HG02884 (cell line): ENCODE data around the gene MACROD1.

Source experiments
- ATAC-seq: cut with Tn5 transposase; IDR thresholded peaks from one replicate; pipeline ENCODE4 v1.9.1; 2021; ENCODE audit warnings: mild to moderate bottlenecking, moderate library complexity; ENCODE audit not compliant: unreplicated experiment

MACROD1 gene

DNA sequence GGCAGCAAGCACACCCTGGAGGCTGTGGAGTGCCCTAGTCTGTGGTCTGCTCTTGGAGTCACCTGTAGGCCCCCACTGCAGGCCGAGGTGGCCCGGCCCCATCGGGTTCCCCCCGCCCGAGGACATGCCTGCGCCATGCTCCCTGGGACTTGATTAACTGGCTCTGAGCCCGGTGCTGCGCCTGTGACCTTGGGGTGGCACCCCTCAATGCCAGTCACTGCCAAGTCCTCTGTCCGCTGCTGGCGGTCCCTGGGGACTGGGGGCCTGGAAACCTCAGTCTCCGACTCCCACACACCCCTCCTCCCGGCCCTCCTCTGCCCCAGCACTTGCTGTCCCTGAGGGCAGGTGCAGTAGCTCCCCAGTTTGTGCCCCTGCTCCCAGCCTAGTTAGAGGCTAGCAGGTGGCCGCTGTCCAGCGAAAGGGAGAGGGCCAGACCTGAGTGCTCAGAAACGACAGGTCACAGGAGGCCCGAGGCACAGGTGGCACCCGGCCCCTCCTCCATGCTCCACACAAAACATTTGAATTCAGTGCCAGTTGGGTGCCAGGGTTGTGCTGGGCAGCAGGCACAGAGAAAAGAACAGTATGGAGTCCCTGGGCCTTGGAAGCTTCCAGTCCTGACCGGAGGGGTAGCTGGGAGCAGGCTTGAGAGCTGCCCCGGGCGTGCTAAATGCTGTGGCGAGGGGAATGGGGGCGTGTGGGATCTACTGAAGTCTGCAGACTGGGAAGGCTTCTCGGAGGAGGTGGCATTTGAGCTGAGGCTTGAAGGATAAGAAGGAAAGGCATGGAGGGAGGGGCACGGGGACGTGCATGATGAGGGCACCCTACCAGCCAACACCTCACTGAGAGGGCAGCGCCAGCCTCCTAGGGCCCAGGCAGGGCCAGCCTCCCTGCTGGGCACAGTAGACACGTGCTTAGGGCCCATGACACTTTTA lies 146.5 kb downstream of the MACROD1 start:
- no peak for ATAC-seq

DNA sequence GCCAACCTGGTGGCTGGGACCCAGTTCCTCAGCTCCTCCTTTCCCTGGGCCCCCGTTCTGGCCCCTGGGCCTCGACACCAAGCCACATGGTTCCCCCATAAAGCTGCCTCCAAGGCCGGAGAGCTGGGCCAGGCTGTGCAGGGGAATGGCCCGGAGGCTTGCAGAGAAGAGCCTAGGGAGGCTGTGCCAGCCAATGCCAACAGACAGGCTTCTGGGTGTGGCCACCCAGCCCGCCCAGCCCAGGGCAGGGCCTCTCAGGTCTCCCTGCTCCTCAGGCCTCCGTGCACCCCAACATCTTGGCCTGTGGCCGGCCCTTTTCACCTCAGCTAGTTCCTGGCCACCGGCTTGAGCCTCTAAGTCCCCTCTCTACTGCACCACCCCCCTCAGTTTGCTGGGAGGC lies 147.6 kb downstream of the MACROD1 start:
- no peak for ATAC-seq

DNA sequence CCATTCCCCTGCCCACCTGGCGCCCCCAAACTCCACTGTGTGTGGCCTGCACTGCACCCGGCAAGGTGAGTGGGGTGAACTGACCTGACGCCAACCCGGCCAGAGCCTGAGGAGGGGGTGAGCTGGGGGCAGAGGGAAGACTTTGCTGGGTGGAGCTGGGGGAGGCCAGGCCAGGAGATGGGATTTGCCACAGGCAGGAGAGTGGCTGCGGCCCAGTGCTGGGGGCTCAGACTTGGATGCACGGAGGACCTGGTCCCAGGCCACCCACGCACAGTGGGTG lies 148.0 kb downstream of the MACROD1 start:
- ATAC-seq: no peak

DNA sequence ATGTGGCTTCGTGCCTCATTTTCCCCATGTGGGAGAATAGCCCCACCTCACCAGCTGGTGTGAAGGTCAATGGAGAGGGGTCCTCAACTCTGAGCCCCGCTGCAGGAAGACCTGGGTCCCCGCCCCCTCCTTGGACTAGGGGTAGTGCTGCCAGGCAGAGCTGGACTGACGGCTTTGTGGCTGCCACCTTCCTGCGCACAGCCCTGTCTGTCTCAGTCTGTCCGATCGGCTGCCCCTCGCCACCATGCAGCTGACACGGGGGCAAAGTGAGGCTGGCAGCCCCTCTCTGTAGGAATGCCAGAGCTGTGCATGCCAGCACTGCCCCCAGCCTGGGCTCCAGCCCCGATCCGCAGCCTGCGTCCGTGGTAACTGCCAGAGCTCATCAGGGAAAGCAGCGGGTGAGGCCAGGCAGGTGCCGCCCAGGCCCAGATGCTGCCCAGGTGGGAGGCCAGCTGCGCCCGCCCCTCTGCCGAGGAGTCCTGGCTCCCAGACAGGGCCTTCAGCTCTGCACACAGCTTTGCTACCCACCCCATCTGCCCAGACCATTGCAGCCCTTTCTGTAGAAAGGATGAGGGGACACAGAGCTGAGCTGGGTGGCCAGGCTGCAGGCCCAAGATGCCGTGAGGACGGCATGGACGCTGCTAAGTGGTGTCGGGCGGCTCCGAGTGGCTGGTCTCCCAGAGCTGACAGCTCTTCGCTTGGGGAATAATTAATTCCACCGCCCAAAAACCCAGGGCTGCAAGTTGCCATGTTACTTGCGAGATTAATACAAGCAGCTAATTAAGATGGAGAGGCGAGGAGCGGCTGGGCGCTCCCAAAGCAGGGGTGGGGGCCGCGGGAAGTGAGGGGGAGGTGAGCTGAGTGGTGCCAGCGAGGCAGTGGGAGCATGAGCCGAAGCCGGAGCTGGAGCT lies 149.7 kb downstream of the MACROD1 start:
- ATAC-seq: no peak

DNA sequence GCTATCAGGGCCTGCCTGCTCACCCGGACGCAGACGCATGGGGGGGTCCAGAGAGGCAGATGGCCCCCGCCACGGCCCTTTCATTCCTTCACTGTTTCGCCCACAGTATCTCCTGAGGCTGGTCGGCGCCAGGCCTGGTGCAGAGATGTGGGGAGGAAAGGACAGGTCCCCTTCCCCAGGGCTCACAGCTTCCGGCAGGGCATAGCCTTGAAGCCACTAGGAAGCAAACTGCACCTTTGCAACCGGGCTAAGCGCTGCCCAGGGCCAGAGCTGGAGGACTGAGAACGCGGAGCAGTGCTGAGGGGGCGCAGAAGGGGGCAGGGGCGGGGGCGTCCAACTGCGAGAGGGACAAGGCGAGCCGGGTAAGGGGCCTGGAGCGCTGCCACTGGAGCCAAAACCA lies 150.4 kb downstream of the MACROD1 start:
- ATAC-seq: no peak

DNA sequence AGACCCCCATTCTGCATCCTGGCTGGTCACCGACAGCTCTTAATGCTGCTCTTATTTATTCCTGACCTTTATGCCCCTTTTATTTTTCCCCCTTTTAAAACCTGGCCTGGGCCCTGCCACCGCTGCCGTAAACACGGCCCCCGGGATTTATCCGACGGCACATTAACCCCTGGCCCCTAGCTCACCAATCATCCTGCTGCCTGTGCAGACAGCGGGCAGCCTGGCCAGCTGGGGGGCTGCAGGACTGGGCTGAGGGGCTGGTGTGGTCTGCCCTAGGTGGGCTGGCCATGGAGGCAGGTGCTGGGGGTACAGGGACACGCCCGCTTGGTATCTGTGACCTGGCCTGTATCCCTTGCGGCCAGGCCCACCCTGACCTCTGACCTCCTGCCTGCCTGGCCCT lies 151.6 kb downstream of the MACROD1 start:
- ATAC-seq: no peak

DNA sequence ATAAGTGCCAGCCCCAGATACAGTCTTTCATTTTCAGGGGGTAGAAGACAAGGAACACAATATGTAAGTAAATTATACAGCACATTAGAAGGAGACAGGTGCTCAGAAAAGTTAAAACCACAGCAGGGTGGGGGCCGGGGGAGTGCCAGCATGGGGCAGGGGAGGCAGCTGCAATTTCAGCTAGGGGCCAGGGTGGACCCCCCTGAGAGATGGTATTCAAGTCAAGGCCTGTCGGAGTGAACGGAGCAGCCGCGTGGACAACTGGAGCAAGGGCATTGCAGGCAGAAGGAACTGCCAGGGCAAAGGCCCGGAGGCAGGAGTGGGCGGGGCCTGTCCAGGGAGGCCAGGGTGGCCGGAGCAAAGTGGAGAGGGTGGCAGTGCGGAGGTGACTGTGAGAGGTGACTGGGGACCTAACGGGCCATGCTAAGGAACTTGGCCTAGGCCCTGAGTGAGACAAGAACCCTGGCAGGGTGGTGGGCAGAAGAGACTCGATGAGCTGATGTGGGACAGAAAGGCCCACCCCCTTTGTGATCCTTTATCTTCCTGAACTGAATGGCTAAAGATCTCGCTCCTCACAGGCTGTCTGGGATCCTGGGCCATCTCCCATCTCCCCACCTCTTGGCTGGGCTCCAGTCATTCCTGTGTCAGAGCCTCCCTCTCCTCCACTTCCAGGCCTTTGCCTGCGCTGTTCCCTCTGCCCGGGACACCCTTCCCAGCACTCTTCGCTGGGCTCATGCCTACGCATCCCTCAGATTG lies 152.6 kb downstream of the MACROD1 start:
- no peak for ATAC-seq

DNA sequence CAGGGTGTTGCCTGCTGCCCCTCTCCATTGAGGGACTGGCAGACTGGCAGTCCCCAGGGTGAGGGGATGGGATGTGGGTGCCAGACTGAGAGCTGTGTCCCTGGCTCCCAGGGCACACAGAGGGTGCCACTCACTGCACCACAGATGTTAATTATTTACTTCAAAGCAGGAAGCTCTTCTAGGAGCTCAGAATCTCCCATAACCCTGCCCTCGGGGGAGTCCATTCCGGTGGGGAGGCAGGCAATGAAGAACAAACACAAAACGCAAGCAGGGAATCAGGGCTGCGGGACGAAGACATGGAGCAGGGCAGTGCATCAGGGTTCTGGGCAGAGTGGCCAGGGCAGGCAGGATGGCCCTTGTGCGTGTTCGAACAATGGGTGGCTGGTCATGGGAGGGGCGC lies 154.5 kb downstream of the MACROD1 start:
- no peak for ATAC-seq

DNA sequence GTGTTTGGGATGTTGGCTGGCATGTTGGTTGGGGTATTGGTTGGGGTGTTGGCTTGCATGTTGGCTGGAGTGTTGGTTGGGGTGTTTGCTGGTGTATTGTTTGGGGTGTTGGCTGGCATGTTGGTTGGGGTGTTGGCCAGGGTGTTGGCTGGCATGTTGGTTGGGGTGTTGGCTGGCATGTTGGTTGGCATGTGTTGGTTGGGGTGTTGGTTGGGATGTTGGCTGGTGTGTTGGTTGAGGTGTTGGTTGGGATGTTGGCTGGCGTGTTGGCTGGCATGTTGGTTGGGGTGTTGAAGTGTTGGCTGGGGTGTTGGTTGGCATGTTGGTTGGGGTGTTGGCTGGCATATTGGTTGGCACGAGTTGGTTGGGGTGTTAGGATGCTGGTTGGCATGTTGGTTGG lies 155.1 kb downstream of the MACROD1 start:
- no peak for ATAC-seq

DNA sequence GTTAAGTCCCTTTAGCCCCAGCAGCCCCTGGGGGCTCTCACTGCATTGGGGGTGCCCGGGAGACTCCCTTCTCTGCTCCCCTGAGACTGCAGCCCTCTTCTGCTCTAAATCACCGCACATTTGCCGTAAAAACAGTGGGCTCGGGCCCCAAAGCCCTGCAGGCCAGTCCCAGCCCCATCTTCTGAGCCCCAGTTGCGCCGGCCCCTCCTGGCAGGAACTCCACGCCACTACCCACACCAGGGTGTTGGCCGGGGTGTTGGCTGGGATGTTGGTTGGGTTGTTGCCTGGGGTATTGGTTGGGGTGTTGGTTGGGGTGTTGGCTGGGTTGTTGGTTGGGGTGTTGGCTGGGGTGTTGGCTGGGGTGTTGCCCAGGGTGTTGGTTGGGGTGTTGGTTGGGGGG lies 156.2 kb downstream of the MACROD1 start:
- ATAC-seq: no peak

DNA sequence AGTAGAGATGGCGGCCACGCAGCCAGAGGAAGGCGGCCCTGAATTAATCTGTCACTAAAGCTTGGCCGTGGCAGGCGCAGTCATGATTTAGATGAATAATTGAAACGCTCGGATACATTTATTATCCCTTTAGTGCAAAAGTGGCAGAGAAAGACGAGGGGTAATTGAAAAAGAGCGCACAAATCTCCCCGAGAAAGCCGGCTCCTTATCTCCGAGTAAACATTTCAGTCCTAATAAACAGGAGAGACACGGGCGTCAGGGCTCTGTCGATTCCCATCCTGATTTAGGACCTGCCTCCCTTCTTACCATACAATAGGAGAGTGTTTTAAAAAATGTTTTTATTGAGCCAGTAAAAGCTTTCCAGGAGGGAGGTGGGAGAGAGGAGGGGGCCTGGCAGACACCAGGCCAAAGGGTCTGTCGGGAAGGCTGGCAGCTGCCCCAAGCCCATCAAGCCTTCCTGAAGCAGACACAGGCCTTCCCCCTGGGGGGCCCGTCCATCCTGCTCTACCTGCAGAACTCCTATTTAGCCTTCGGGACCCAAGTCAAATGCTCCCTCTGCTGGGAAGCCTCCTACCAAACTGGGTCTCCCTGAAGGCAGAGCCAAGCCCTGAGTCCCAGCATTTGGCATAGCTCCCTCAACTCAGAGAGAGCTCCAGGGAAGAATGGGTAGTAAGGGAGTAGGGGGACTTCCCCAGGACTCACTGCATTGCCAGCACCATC lies 156.8 kb downstream of the MACROD1 start:
- ATAC-seq: no peak

DNA sequence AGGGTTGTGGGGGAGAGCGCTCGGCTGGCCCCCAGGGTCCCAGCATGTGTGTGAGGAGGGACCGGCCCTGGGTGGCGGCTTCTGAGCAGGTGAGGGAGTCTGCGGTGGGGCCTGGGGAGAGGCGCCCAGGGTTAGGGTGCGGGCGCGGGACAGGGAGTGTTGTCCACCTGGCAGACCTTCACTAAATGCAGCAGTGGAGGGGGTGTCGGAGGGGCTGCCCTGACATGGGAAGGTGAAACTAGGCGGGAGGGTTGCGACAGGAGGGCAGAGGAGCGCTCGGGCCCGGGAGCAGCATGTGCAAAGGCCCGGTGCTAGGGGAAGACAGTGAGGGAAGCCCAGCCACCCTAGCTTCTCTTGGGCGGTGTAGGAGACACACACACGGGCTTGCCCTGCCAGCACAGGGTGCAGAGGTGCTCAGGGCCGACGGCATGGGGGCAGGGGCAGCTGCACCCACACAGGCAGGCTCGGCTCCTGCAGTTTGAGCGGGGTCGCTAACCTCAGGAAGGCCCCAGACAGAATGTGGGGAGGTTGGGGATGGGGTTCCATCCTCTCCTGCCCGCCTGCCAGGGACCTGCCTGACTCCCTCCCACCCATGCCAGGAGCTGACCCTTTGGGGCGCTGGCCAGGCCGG lies 157.5 kb downstream of the MACROD1 start:
- no peak for ATAC-seq

DNA sequence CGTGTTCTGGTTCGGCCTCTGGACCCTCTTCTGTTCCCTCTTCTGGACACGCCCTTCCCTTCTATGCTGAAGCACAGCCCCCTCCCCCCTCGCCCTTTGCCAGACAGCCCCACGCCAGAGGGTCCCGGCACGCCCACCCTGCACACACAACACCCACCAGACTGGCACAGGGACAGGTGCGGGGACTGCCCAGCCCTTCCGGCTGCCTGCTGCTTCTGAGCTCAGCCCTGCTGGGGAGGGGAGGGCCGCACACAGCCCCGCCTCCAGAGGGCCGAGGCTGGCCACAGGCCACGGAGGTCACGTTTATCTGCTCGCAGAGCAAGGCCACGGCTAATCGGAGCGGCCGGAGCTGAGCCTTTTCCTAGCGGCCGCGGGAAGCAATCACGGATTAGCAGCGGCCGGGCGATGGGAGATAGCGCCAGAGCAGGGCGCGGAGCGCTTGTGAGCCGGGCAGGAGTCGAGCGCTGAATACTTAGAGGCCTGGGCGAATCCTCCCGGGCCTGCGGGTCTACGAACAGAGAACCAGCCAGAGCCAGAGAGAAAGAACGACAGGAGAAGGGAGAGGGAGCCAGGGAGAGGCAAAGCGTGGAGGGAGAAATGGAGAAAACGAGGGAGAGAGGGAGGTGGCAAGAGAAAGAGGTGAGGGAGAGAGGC lies 158.2 kb downstream of the MACROD1 start:
- no peak for ATAC-seq

DNA sequence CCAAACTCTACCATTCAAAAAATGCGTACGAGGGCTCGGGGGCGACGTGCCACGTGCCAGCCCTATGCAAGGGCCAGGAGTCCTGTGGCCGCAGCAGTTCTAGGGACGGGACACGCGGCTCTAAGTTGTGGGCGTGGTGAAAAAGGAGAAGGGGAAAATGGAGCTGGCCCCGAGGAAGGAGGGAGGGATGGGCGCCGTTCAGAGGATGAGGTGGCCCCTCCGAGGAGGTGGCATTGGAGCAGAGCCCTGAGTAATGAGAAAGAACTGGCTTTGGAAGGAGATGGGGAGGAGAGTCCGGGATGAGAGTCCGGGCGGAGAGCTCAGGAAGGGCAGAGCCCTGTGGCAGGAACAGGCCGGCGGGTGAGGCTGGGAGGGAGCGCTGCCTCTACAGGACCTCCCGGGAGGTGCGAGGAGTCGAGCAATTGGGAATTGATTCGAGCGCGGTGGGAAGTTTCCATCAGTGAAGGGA lies 158.7 kb downstream of the MACROD1 start:
- ATAC-seq: no peak

DNA sequence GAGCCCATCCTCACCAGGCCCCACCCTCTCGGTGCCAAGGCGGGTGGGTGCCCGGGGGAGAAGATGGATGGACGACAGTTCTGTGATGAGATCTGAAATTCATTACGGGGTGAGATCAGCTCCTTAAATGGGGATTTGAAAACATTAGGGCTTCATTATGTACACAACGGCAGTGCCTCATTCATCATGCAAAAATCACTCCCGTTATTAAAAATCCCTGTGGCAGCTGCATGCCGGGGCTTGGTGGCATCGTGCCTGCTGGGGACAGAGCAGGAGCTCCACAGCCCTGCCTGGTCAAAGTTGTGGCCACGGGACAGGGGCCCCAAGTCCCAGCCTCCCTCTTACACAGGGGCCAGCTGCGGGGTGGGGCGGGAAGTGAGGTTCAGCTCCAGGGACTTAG lies 159.5 kb downstream of the MACROD1 start:
- no peak for ATAC-seq

DNA sequence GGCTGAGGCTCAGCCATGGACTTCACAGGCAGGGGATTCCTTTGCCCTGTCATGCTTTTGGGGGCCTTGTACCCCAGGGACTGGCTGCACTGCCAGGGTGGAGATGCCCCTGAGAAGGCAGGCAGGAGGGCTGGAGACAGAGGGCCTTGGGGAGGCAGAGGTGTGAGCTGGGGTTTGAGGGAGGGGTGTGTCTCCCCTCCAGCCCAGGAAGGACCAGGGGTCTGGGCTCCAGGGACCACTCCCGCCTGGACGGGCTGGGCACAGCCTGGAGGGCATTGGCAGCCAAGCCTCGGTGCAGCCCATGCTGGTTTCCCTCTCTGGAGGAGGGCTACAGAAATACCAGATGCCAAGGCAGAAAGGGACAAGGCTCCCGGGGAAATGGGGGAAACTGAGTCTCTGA lies 160.2 kb downstream of the MACROD1 start:
- no peak for ATAC-seq

DNA sequence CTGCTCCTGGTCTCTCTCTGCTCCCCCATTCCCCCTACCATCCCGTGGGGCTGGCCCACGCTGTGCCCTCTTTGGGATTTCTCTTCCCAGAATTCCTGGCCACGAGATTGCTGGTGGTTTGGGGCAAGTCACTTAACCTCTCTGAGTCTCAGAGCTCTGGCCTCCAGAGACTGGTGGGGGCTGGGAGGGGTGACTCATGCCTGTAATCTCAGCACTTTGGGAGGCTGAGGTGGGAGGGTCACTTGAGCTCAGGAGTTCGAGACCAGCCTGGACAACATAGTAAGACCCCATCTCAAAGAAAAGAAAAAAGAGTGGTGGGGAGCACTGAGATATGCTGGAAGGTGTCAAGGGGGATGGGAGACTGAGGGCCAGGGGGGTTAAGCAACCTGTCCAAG lies 161.3 kb downstream of the MACROD1 start:
- no peak for ATAC-seq

DNA sequence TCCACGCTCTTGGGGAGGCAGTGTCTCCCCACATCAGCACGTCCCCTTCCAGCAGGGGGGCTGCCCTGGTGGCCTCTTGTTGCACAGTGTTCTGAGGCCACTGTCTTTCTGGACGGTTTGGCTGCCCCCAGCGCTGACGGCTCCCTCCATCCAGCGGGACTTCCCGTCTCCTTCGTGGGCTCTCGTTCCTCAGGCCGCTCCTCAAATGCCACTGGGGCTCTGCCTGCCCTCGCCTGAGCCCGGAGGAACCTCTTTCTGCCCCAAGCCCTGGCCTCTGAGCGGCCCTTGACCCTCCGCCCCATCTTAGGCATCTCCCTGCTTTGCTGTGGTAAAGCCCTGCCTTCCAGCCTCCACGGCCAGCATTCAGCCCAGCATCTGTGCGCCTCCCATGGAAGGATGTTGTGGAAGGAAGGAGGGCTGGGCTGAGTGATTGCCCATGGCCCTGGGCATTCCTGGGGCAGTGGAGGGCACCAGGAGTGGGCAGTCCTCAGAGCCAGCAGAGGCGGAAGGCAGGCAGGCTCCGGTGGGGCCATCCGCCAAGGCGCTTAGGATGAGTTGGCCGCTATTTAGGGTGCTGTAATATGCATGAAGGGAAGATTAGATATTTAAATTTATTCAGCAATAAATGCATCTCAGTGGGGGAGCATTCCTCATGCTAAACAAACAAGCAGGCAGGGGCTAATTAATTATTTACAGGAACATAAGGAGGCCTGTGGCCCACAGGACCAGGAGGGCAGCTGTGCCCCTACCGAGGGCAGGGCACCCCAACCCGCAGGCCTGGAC lies 161.9 kb downstream of the MACROD1 start:
- ATAC-seq: no peak
